K562 (cell line): ENCODE data around the gene ZNF334. TPM values are rescaled to one million over a fixed set of nuclear protein-coding genes. Genes with fewer than 3 reads are reported as not detected.

Experiments
- ATAC-seq: fragments of 200-7000 bp; cut with Tn5 transposase; 3 replicates; pipeline ENCODE4 v1.9.1; 2020; ENCODE audit warnings: moderate library complexity
- BruUV-seq: library from RNA; stranded (reverse); fragments of 400-500 nt; replicated peaks from 2 replicates; lab custom pipeline; 2021; lab: Mats Ljungman, UMichigan
- CTCF ChIA-PET: fragments of 300-600 bp; formaldehyde crosslinking; extraction: SDS; loops from one replicate; lab custom pipeline; 2021; ENCODE audit warnings: low intra/inter-chr PET ratio; lab: Yijun Ruan, JAX
- POLR2A ChIA-PET: fragments of 300-600, 350-650 bp; sonication (Branson Sonifier 250); formaldehyde crosslinking; extraction: SDS; loops from one replicate; lab custom pipeline; 2021; ENCODE audit warnings: antibody characterized with exemption, inconsistent platforms; lab: Yijun Ruan, JAX
- DNase-seq, 4 experiments: peaks; one replicate each; pipeline versions ENCODE4 v3.0.0 to v3.0.0-alpha.2; 2011 to 2018; ENCODE audit warnings: low spot score in 3 of 4, mixed read lengths in 3 of 4; ENCODE audit errors: extremely low read depth in 1 of 4
- FAIRE-seq: peaks from 2 replicates; lab custom pipeline; 2011; peaks lifted over from hg19 to GRCh38; lab: Jason Lieb, UNC
- H2AFZ ChIP-seq: 2 replicates; pipeline ENCODE4 v1.6.0; 2011; ENCODE audit warnings: low read depth, low read length, control low read depth, inconsistent platforms
- H3K27ac ChIP-seq: fragments of 200-600 bp; 3 replicates; pipeline ENCODE4 v1.8.0; 2011; ENCODE audit warnings: low read depth, mild to moderate bottlenecking, control low read depth, inconsistent platforms, low read length, moderate library complexity, mixed read lengths; ENCODE audit errors: extremely low read depth
- H3K27me3 ChIP-seq, 2 experiments: fragments of 300-600 bp in 1 of 2; 2 replicates in 1 of 2; 3 replicates in 1 of 2; pipeline versions ENCODE4 v1.6.0 to v1.8.0; 2011; ENCODE audit warnings: inconsistent platforms in 2 of 2, low read length in 2 of 2, mild to moderate bottlenecking in 1 of 2, mixed read lengths in 1 of 2, moderate library complexity in 1 of 2; ENCODE audit not compliant: control insufficient read depth in 2 of 2, insufficient read depth in 2 of 2
- H3K36me3 ChIP-seq: fragments of 300-600 bp; 3 replicates; pipeline ENCODE4 v1.8.0; 2011; ENCODE audit warnings: mild to moderate bottlenecking, low read length, inconsistent platforms; ENCODE audit not compliant: control insufficient read depth, insufficient read depth
- H3K4me1 ChIP-seq, 2 experiments: fragments of 200-600 bp in 1 of 2; replicated peaks in 1 of 2; 2 replicates in 1 of 2; 3 replicates in 1 of 2; pipeline versions ENCODE4 v1.5.1 to v1.8.0; 2011; ENCODE audit warnings: inconsistent platforms in 2 of 2, low read length in 2 of 2, mild to moderate bottlenecking in 1 of 2, mixed read lengths in 1 of 2, moderate library complexity in 1 of 2; ENCODE audit not compliant: control insufficient read depth in 2 of 2, insufficient read depth in 2 of 2
- H3K4me2 ChIP-seq: 2 replicates; pipeline ENCODE4 v1.6.1; 2011; ENCODE audit warnings: low read length, control low read depth, inconsistent platforms, mixed read lengths; ENCODE audit not compliant: insufficient read depth
- H3K4me3 ChIP-seq: fragments of 200-600 bp; sonication (generic), shearing (Covaris generic); 2 replicates; pipeline ENCODE4 v1.5.1; 2016; ENCODE audit warnings: control low read depth, inconsistent platforms
- H3K79me2 ChIP-seq: fragments of 200-600 bp; 3 replicates; pipeline ENCODE4 v1.8.0; 2011; ENCODE audit warnings: low read length, inconsistent platforms; ENCODE audit not compliant: control insufficient read depth, insufficient read depth
- H3K9ac ChIP-seq, 2 experiments: 2 replicates each; pipeline versions ENCODE4 v1.6.0 to v1.6.1; 2011; ENCODE audit warnings: low read depth in 2 of 2, low read length in 2 of 2, control low read depth in 1 of 2, inconsistent platforms in 1 of 2, mild to moderate bottlenecking in 1 of 2, mixed read lengths in 1 of 2; ENCODE audit not compliant: insufficient read depth in 1 of 2
- H3K9me1 ChIP-seq: one replicate; pipeline ENCODE4 v1.6.0; 2011; ENCODE audit warnings: inconsistent platforms, mild to moderate bottlenecking, low read length, moderate library complexity; ENCODE audit not compliant: control insufficient read depth, insufficient read depth
- H3K9me3 ChIP-seq: replicated peaks from 2 replicates; pipeline ENCODE4 v1.5.1; 2011; ENCODE audit warnings: low read depth, low read length, inconsistent platforms; ENCODE audit not compliant: control insufficient read depth, insufficient read depth
- H4K20me1 ChIP-seq: replicated peaks from 2 replicates; pipeline ENCODE4 v1.6.1; 2011; ENCODE audit warnings: low read length, inconsistent platforms, mixed read lengths; ENCODE audit not compliant: control insufficient read depth, insufficient read depth
- CREM ChIP-seq: IDR thresholded peaks from 2 replicates; pipeline ENCODE4 v1.6.1; 2014; ENCODE audit warnings: antibody characterized with exemption, low read depth
- MAFG ChIP-seq: fragments of 450-650 bp; conservative IDR thresholded peaks from 2 replicates; pipeline ENCODE4 v1.6.1; 2016; ENCODE audit warnings: missing genetic modification characterization, missing compliant biosample characterization
- NFIX ChIP-seq: fragments of 250-450 bp; sonication (Bioruptor Pico); IDR thresholded peaks from 2 replicates; pipeline ENCODE4 v1.4.0; 2020; ENCODE audit warnings: low read depth, mild to moderate bottlenecking, moderate library complexity
- ZBTB43 ChIP-seq: sonication (generic); formaldehyde crosslinking; IDR thresholded peaks from 2 replicates; pipeline ENCODE4 v1.8.0; 2023; ENCODE audit warnings: mild to moderate bottlenecking, missing genetic modification reagents
- WGBS: fragments of 100-300 bp; shearing (Covaris generic); methylation state at CpG from one replicate; pipeline ENCODE4 v1.1.6; 2016; ENCODE audit warnings: low coverage, mixed read lengths; ENCODE audit not compliant: insufficient coverage; ENCODE audit errors: missing lambda C conversion rate; 5-methylcytosine and 5-hydroxymethylcytosine counted together
- in situ Hi-C: fragments of 300-500 bp; cut with MboI; formaldehyde crosslinking; loops from 4 replicates; pipeline ENCODE4 v1.15.0; 2018; ENCODE audit warnings: inconsistent platforms, mixed read lengths
- intact Hi-C: fragments of 100-400 bp; cut with micrococcal nuclease; formaldehyde crosslinking; loops from 2 replicates; pipeline ENCODE4 v1.14.2; 2022
- polyA plus RNA-seq, 8 experiments: library from polyadenylated mRNA; depleted of rRNA in 4 of 8; stranded (reverse) in 5 of 8; unstranded in 3 of 8; fragments of >200 nt; fragmentation: Nextera tagmentation in 2 of 8; fragmentation: Illumina TruSeq in 1 of 8; extraction: Ambion mirVana in 2 of 8; extraction: Trizol in 1 of 8; gene quantifications; 2 replicates each; pipeline versions ENCODE4 v1.2.1 to v1.2.3, GENCODE V29; 2011 to 2014; ENCODE audit warnings: inconsistent platforms in 1 of 8, missing spikeins in 1 of 8
- total RNA-seq, 7 experiments: library from RNA; depleted of rRNA in 6 of 7; stranded (reverse); fragments of >200 nt in 6 of 7; fragmentation: Illumina TruSeq in 2 of 7; extraction: Trizol in 2 of 7; gene quantifications; 2 replicates each; pipeline versions ENCODE4 v1.2.1 to v1.2.3, GENCODE V29; 2011 to 2021; ENCODE audit warnings: low replicate concordance in 1 of 7
- TF ChIP-seq, protein P1 (sequence below): fragments of 450-650 bp; IDR thresholded peaks from 2 replicates; pipeline ENCODE4 v1.6.1; 2018; ENCODE audit not compliant: partially characterized antibody
- TF ChIP-seq, protein P2 (sequence below): sonication (generic); formaldehyde crosslinking; IDR thresholded peaks from 2 replicates; pipeline ENCODE4 v1.8.0; 2022; ENCODE audit warnings: missing genetic modification reagents, mild to moderate bottlenecking, moderate library complexity, borderline replicate concordance

The ZNF334 gene
- total and polyA plus RNA-seq, 9 of the 15 experiments (the other 6 are each of a cell fraction or from before 2014, with no cell fraction given), result 0.06 to 0.27 (median 0.21) TPM; not detected in 1

DNA sequence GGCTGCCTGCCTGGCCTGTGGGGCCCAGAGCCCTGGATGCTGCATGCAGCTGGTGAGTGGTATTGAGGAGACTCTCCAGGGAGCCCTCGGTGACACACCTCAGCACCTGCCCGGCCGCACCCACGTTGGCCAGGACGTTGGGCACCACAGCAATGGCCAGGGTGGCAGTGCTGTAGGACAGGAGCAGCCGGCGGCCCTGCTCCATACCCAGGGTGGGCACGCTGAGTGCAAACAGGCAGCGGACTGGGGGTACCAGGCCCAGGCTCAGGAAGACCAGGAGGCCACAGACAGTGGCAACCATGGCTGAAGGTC is 32.4 kb upstream of the ZNF334 start (continued):
- TF ChIP-seq ZBTB43 (CRISPR knock-in tag) (no peak), MAFG (tag) (no peak), NFIX (CRISPR knock-in tag) (no peak)
- TF ChIP-seq, protein P1, sequence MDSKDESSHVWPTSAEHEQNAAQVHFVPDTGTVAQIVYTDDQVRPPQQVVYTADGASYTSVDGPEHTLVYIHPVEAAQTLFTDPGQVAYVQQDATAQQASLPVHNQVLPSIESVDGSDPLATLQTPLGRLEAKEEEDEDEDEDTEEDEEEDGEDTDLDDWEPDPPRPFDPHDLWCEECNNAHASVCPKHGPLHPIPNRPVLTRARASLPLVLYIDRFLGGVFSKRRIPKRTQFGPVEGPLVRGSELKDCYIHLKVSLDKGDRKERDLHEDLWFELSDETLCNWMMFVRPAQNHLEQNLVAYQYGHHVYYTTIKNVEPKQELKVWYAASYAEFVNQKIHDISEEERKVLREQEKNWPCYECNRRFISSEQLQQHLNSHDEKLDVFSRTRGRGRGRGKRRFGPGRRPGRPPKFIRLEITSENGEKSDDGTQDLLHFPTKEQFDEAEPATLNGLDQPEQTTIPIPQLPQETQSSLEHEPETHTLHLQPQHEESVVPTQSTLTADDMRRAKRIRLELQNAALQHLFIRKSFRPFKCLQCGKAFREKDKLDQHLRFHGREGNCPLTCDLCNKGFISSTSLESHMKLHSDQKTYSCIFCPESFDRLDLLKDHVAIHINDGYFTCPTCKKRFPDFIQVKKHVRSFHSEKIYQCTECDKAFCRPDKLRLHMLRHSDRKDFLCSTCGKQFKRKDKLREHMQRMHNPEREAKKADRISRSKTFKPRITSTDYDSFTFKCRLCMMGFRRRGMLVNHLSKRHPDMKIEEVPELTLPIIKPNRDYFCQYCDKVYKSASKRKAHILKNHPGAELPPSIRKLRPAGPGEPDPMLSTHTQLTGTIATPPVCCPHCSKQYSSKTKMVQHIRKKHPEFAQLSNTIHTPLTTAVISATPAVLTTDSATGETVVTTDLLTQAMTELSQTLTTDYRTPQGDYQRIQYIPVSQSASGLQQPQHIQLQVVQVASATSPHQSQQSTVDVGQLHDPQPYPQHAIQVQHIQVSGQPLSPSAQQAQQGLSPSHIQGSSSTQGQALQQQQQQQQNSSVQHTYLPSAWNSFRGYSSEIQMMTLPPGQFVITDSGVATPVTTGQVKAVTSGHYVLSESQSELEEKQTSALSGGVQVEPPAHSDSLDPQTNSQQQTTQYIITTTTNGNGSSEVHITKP, result no peak

DNA sequence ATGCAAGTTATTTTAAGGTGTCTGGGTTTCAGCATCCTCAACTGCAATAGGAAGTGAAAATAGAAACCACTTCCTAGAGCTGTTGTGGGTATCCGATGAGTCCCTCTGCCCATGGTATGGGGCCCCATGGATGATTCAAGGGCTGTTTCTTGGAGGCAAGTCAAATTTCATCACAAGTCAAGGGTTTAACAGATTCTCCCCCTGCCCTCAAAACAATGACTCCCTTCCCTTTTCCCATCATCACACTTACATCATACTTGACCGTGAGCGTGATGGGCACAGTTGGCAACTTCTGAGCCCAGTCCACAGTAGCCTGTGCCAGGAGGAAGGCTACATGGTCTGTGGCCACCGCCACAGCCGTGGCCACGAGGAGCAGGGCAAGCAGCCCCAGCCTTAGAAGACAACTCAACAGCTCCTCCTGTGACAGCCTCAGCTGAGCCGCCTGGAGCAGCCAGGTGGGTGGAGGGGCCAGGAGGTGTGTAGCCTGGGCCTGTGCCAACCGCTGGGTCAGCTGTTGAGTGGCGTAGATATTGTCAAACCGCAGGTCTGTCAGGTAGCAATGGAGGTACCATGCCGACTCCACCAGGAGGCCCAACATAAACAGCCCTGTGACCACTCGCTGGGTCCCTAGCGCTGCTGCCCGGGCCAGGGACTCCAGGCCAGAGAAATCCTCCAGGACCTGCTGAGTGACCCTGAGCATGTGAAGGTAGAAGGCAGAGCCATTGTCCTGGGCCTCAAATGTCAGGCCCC is 31.9 kb upstream of the ZNF334 start:
- H3K9me1 ChIP-seq, result no peaks in the 10 kb centered on the region
- H3K4me2 ChIP-seq, result no peak overlapping the region
- H3K4me1 ChIP-seq, result peaks cover 0 to 15% of the 10 kb centered on the region in 2 experiments; a peak in 1 of 5 replicates
- 4% methylated on average over 13 of the region's 14 CpGs for WGBS
- H3K79me2 ChIP-seq, result no peaks in the 10 kb centered on the region
- H3K9me3 ChIP-seq, result no peaks in the 10 kb centered on the region
- no peak overlapping the region for H3K27ac ChIP-seq
- H4K20me1 ChIP-seq, result no peaks in the 10 kb centered on the region
- FAIRE-seq, result no peak
- no peak overlapping the region for H3K4me3 ChIP-seq
- no peak overlapping the region for H2AFZ ChIP-seq
- ChIA-PET POLR2A (no interaction called here), CTCF (no interaction called here)
- peaks cover 12 to 46% of the 10 kb centered on the region in 2 experiments; a peak in 4 of 5 replicates for H3K27me3 ChIP-seq
- no peak for ATAC-seq
- no peak overlapping the region for H3K9ac ChIP-seq
- intact Hi-C loops (no loop called here), in situ Hi-C loops (no loop called here)
- no peak for DNase-seq
- no peaks in the 10 kb centered on the region for H3K36me3 ChIP-seq
- TF ChIP-seq, protein P2, sequence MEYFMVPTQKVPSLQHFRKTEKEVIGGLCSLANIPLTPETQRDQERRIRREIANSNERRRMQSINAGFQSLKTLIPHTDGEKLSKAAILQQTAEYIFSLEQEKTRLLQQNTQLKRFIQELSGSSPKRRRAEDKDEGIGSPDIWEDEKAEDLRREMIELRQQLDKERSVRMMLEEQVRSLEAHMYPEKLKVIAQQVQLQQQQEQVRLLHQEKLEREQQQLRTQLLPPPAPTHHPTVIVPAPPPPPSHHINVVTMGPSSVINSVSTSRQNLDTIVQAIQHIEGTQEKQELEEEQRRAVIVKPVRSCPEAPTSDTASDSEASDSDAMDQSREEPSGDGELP (CRISPR knock-in tag), result 0 out of 2 replicates have a peak, but pooled peaks have one; percentile 16
- TF ChIP-seq CREM, result no peak
- no TSS peak for BruUV-seq
